Transverse colon (tissue), 4 donors: Measurements from ENCODE around the gene SBSN. TPM values are rescaled to one million over a fixed set of nuclear protein-coding genes. Genes with fewer than 3 reads are reported as not detected.

ENCODE experiments used
- DNase-seq: peaks from one replicate; pipeline ENCODE4 v3.0.0-alpha.2; 2019
- H3K27ac ChIP-seq, 4 donors: fragments of 200-600 bp; sonication (generic); 2 replicates each; pipeline ENCODE4 v1.5.1; 2016 to 2018; ENCODE audit warnings: inconsistent platforms in 4 of 4
- H3K27me3 ChIP-seq: fragments of 200-600 bp; sonication (generic); 2 replicates; pipeline ENCODE4 v1.5.1; 2017; ENCODE audit warnings: inconsistent platforms
- H3K36me3 ChIP-seq, 4 donors: fragments of 200-600 bp; sonication (generic); 2 replicates each; pipeline ENCODE4 v1.5.1; 2017 to 2019; ENCODE audit warnings: inconsistent platforms in 4 of 4
- H3K4me1 ChIP-seq, 4 donors: fragments of 200-600 bp; sonication (generic); 2 replicates each; pipeline ENCODE4 v1.5.1; 2017 to 2020; ENCODE audit warnings: inconsistent platforms in 4 of 4
- H3K4me3 ChIP-seq, 4 donors: fragments of 200-600 bp; sonication (generic); 1 replicate in 1 of 4; 2 replicates in 3 of 4; pipeline versions ENCODE4 v1.5.1 to v1.6.1; 2017 to 2019; ENCODE audit warnings: inconsistent platforms in 4 of 4
- H3K9me3 ChIP-seq, 2 donors: fragments of 200-600 bp; sonication (generic); 2 replicates each; pipeline ENCODE4 v1.5.1; 2017 to 2019; ENCODE audit warnings: inconsistent platforms in 2 of 2
- EP300 ChIP-seq: sonication (generic); formaldehyde crosslinking; IDR thresholded peaks from one replicate; pipeline ENCODE4 v1.6.1; 2017; ENCODE audit warnings: antibody characterized with exemption, low read depth
- POLR2A ChIP-seq: fragments of 450-650 bp; IDR thresholded peaks from one replicate; pipeline ENCODE4 v1.6.1; 2016; ENCODE audit warnings: antibody characterized with exemption, mild to moderate bottlenecking, moderate library complexity
- POLR2AphosphoS5 ChIP-seq, 3 donors: sonication (generic); formaldehyde crosslinking; IDR thresholded peaks; one replicate each; pipeline ENCODE4 v1.6.1; 2016; ENCODE audit warnings: antibody characterized with exemption in 3 of 3
- WGBS, 2 donors: methylation state at CpG; one replicate each; pipeline ENCODE4 v1.1.5; 2018; ENCODE audit warnings: low coverage in 1 of 2; 5-methylcytosine and 5-hydroxymethylcytosine counted together
- in situ Hi-C, 4 donors: fragments of 200-750 bp; cut with MboI; loops; one replicate each; pipeline versions ENCODE4 v1.15.0 to v1.15.1; 2017; ENCODE audit warnings: low sequenced_read_pairs in 3 of 4, low pct_ligation_motif_present in 1 of 4, low pct_unique_long_range_greater_than_20kb in 1 of 4
- intact Hi-C: fragments of 100-400 bp; cut with DNase I; formaldehyde crosslinking; loops from one replicate; pipeline ENCODE4 v1.15.1; 2023; ENCODE audit warnings: low total_unique reads
- total RNA-seq, 4 donors: library from RNA; depleted of rRNA; stranded (reverse); fragments of >200 nt; gene quantifications; one replicate each; pipeline ENCODE4 v1.1.0, GENCODE V29; 2016
- TF ChIP-seq, protein P1 (sequence below), 5 experiments: fragments of 200-600 bp in 3 of 5; fragments of 450-650 bp in 2 of 5; sonication (generic) in 3 of 5; IDR thresholded peaks; 1 replicate in 2 of 5; 2 replicates in 3 of 5; pipeline ENCODE4 v1.5.1; 2016 to 2017; ENCODE audit warnings: antibody characterized with exemption in 5 of 5, inconsistent platforms in 3 of 5, mild to moderate bottlenecking in 2 of 5, moderate library complexity in 1 of 5

SBSN gene
- total RNA-seq, 4 donors from 2014 or later: not detected

- Histone ChIP-seq H3K4me3 (no peak overlapping the region), H3K27me3 (peaks cover 38% of the 10 kb centered on the region), H3K27ac (no peak overlapping the region), H3K9me3 (no peaks in the 10 kb centered on the region), H3K4me1 (peaks cover 0 to 12% (median 9%) of the 10 kb centered on the region in 4 donors), H3K36me3 (no peaks in the 10 kb centered on the region)
- TF ChIP-seq POLR2AphosphoS5 (IDR thresholded peaks at IDR 0.05) (no peak), POLR2A (no peak), EP300 (no peak)
- TF ChIP-seq, protein P1, sequence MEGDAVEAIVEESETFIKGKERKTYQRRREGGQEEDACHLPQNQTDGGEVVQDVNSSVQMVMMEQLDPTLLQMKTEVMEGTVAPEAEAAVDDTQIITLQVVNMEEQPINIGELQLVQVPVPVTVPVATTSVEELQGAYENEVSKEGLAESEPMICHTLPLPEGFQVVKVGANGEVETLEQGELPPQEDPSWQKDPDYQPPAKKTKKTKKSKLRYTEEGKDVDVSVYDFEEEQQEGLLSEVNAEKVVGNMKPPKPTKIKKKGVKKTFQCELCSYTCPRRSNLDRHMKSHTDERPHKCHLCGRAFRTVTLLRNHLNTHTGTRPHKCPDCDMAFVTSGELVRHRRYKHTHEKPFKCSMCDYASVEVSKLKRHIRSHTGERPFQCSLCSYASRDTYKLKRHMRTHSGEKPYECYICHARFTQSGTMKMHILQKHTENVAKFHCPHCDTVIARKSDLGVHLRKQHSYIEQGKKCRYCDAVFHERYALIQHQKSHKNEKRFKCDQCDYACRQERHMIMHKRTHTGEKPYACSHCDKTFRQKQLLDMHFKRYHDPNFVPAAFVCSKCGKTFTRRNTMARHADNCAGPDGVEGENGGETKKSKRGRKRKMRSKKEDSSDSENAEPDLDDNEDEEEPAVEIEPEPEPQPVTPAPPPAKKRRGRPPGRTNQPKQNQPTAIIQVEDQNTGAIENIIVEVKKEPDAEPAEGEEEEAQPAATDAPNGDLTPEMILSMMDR (IDR thresholded peaks at IDR 0.05): no peak
- intact Hi-C loops: no loop called here
- WGBS, 2 donors: 67 to 85% methylated on average over 2 to 9 of the region's 9 CpGs
- DNase-seq: no peak
- in situ Hi-C loops: no loop called here
Measured at GRCh38 chr19:35556025-35556590, 28.0 kb upstream of the SBSN start.

- no peak for DNase-seq
- in situ Hi-C loops: no loop called here
Measured at GRCh38 chr19:35555301-35556005, 27.3 kb upstream of the SBSN start.

DNA sequence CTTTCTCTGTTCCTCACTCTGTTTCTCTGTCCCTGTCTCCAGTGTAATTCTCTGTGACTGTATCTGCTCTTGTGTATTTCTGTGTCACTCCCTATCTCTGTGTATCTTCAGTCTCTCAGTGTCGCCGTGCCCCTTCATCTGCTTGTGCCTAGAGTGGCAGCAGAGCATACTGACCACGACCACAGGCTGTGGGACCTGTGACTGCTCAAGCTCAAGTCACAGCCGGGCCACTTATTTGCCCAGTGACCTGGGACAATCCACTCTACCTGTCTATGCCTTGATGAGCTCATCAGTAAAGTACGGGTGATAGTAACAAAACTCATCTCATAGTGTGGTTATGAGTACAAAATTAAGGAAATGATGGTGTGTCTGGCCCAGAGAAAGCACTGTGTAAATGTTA is 26.0 kb upstream of the SBSN start:
- H3K4me3 ChIP-seq: no peak overlapping the region
- 63 to 67% methylated on average over 3 to 5 of the region's 5 CpGs for WGBS, 2 donors
- no peak for DNase-seq
- no peaks in the 10 kb centered on the region for H3K36me3 ChIP-seq
- in situ Hi-C loops (no loop called here), intact Hi-C loops (no loop called here)
- H3K27me3 ChIP-seq: peaks cover 19% of the 10 kb centered on the region
- no peak overlapping the region for H3K27ac ChIP-seq
- no peaks in the 10 kb centered on the region for H3K9me3 ChIP-seq
- TF ChIP-seq POLR2A: no peak
- TF ChIP-seq, protein P1 (IDR thresholded peaks at IDR 0.05): no peak
- TF ChIP-seq EP300: no peak
- no peak for TF ChIP-seq POLR2AphosphoS5 (IDR thresholded peaks at IDR 0.05)
- H3K4me1 ChIP-seq: peaks cover 0 to 12% (median 9%) of the 10 kb centered on the region in 4 donors

More at GRCh38 chr19:35555301-35556005, 27.3 kb upstream of the SBSN start:
- no peak overlapping the region for H3K4me3 ChIP-seq
- H3K4me1 ChIP-seq: peaks cover 0 to 12% (median 9%) of the 10 kb centered on the region in 4 donors
- H3K36me3 ChIP-seq: no peaks in the 10 kb centered on the region
- no peaks in the 10 kb centered on the region for H3K9me3 ChIP-seq
- TF ChIP-seq POLR2AphosphoS5 (IDR thresholded peaks at IDR 0.05): no peak
- TF ChIP-seq, protein P1 (IDR thresholded peaks at IDR 0.05): no peak
- TF ChIP-seq EP300: no peak
- TF ChIP-seq POLR2A: no peak
- H3K27ac ChIP-seq: no peak overlapping the region
- peaks cover 32% of the 10 kb centered on the region for H3K27me3 ChIP-seq
- intact Hi-C loops: no loop called here
- WGBS, 2 donors: 65 to 78% methylated on average over 2 to 26 of the region's 30 CpGs

GRCh38 chr19:35553385-35554000 is 25.4 kb upstream of the SBSN start:
- TF ChIP-seq, protein P1 (IDR thresholded peaks at IDR 0.05): no peak
- TF ChIP-seq EP300 (no peak), POLR2A (no peak), POLR2AphosphoS5 (IDR thresholded peaks at IDR 0.05) (no peak)
- Histone ChIP-seq H3K4me3 (no peak overlapping the region), H3K27me3 (peaks cover 13% of the 10 kb centered on the region), H3K27ac (no peak overlapping the region), H3K4me1 (peaks cover 0 to 11% (median 8%) of the 10 kb centered on the region in 4 donors), H3K36me3 (no peaks in the 10 kb centered on the region), H3K9me3 (no peaks in the 10 kb centered on the region)
- intact Hi-C loops: no loop called here
- in situ Hi-C loops: no loop called here
- no peak for DNase-seq
- 62 to 74% methylated on average over 3 to 14 of the region's 14 CpGs for WGBS, 2 donors
